ENCODE data around the gene UBASH3A. TPM values are rescaled to one million over a fixed set of nuclear protein-coding genes. Genes with fewer than 3 reads are reported as not detected.
"Not testable (repeated sequence)": the region's sequence is repeated elsewhere in the genome, so short reads cannot be mapped to it uniquely, and the experiment has no call there.

The UBASH3A gene
- total RNA-seq, 1 donor from 2014 or later = not detected

GRCh38 chr21:42407476-42407875, 3.8 kb downstream of the UBASH3A start:
- TF ChIP-seq, protein P1, sequence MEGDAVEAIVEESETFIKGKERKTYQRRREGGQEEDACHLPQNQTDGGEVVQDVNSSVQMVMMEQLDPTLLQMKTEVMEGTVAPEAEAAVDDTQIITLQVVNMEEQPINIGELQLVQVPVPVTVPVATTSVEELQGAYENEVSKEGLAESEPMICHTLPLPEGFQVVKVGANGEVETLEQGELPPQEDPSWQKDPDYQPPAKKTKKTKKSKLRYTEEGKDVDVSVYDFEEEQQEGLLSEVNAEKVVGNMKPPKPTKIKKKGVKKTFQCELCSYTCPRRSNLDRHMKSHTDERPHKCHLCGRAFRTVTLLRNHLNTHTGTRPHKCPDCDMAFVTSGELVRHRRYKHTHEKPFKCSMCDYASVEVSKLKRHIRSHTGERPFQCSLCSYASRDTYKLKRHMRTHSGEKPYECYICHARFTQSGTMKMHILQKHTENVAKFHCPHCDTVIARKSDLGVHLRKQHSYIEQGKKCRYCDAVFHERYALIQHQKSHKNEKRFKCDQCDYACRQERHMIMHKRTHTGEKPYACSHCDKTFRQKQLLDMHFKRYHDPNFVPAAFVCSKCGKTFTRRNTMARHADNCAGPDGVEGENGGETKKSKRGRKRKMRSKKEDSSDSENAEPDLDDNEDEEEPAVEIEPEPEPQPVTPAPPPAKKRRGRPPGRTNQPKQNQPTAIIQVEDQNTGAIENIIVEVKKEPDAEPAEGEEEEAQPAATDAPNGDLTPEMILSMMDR (conservative IDR thresholded peaks at IDR 0.05) = no peak
- H3K4me3 Mint-ChIP-seq = no peak overlapping the region

GRCh38 chr21:42408718-42409117, 5.0 kb downstream of the UBASH3A start:
- H3K36me3 Mint-ChIP-seq (ENCODE audit: low read depth); H3K9me3 Mint-ChIP-seq; H3K4me3 Mint-ChIP-seq; H3K27ac Mint-ChIP-seq (ENCODE audit: unreplicated experiment); DNase-seq (ENCODE audit: low read depth, low spot score); H3K27me3 Mint-ChIP-seq (ENCODE audit: low read depth): not testable (repeated sequence)
- peaks cover 15% of the 10 kb centered on the region for H3K4me1 Mint-ChIP-seq

More at GRCh38 chr21:42407476-42407875, 3.8 kb downstream of the UBASH3A start:
- Mint-ChIP-seq H3K36me3 (ENCODE audit: low read depth) (no peaks in the 10 kb centered on the region), H3K9me3 (no peaks in the 10 kb centered on the region), H3K27me3 (ENCODE audit: low read depth) (no peaks in the 10 kb centered on the region), H3K4me1 (peaks cover 18% of the 10 kb centered on the region), H3K27ac (ENCODE audit: unreplicated experiment) (no peak overlapping the region)
- DNase-seq (ENCODE audit: low read depth, low spot score) = no peak

DNA sequence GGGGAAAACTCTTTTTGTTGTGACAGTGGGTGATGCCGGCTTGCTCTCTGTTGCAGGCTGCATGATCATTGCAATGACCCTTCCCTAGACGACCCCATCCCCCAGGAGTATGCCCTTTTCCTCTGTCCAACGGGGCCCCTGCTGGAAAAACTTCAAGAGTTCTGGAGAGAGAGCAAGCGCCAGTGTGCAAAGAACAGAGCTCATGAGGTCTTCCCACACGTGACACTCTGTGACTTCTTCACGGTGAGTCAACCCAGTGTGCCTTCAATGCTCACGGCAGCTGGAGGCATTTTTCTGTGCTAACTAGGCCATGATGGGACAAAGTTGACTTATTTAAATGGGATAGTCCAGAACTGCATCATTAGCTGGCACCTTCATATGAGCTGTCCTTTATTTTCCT, 5.7 kb downstream of the UBASH3A start:
- no peak for DNase-seq (ENCODE audit: low read depth, low spot score)
- H3K27ac Mint-ChIP-seq (ENCODE audit: unreplicated experiment) = no peak overlapping the region
- H3K9me3 Mint-ChIP-seq = no peaks in the 10 kb centered on the region
- no peaks in the 10 kb centered on the region for H3K36me3 Mint-ChIP-seq (ENCODE audit: low read depth)
- H3K4me3 Mint-ChIP-seq = no peak overlapping the region
- H3K4me1 Mint-ChIP-seq = peaks cover 20% of the 10 kb centered on the region
- TF ChIP-seq, protein P1 (conservative IDR thresholded peaks at IDR 0.05) = no peak
- H3K27me3 Mint-ChIP-seq (ENCODE audit: low read depth) = no peaks in the 10 kb centered on the region

DNA sequence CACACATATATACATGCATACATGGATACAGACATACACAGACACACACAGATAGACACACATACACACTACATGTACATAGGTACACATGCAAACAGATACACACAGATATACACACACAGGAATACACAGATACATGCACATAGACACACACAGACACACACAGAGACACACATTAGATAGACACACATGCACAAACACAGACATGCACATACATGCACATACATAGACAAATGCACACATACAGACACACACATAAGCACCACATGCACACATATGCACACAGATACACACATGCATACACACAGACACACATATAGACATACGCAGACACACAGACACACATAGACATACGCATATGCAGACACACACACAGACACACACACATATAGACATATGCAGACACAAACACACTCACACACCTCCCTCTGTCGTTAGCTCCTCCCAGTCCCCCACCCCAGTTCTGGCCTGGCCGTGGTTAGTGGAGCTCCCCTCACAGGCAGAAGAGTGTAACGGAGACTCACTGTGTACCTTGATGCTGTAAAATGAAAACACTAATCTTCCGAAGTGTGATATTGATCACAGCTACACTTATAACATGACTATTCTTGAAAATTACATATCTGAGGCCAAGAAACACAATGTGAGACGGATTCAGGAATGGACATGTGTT, 7.6 kb downstream of the UBASH3A start:
- Mint-ChIP-seq H3K4me1 (peaks cover 10% of the 10 kb centered on the region), H3K27me3 (ENCODE audit: low read depth) (no peaks in the 10 kb centered on the region), H3K36me3 (ENCODE audit: low read depth) (no peaks in the 10 kb centered on the region), H3K27ac (ENCODE audit: unreplicated experiment) (no peak overlapping the region), H3K9me3 (no peaks in the 10 kb centered on the region), H3K4me3 (no peak overlapping the region)
- no peak for DNase-seq (ENCODE audit: low read depth, low spot score)
- TF ChIP-seq, protein P1 (conservative IDR thresholded peaks at IDR 0.05) = no peak

DNA sequence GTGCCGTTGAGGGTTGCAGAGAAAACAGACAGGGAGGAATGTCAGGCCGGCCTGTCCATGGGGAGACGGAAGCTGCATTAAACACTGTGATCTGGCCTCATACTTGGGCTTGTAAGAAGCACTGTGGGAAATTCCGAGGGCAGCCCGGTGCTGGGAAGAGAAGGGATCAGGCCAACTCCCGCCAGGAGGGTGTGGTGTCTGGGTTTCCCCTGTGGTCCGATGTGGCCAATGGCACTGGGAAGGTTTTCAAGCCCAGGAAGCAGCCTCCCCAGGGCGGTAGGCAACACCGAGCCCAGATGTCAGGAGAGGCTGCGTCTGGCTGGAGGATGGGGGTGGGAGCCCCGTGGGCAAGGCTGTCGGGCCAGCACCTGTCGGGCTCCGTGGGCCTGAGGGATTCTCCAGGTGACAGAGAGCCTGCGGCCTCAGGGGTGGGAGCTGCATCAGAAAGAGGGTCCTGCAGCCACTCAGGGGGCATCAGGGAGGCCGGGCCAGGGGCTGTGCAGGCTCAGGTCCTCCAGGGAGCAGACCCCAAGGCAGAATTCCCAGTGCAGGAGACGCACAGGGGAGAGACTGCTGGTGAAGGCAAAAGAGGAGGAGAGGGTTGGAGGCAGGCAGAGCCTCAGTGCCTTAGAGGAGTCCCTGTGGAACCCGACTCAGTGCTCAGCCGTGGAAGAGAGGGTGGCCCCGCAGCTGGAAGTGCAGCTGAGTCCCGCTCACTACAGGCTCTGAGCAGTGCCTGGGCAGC, 8.4 kb downstream of the UBASH3A start:
- Mint-ChIP-seq H3K27me3 (ENCODE audit: low read depth) (no peaks in the 10 kb centered on the region), H3K27ac (ENCODE audit: unreplicated experiment) (no peak overlapping the region), H3K4me1 (peaks cover 10% of the 10 kb centered on the region), H3K9me3 (no peaks in the 10 kb centered on the region), H3K4me3 (no peak overlapping the region), H3K36me3 (ENCODE audit: low read depth) (no peaks in the 10 kb centered on the region)
- DNase-seq (ENCODE audit: low read depth, low spot score) = no peak
- TF ChIP-seq, protein P1 (conservative IDR thresholded peaks at IDR 0.05) = no peak

GRCh38 chr21:42412636-42412933, 8.9 kb downstream of the UBASH3A start:
- H3K27ac Mint-ChIP-seq (ENCODE audit: unreplicated experiment) = no peak overlapping the region
- no peaks in the 10 kb centered on the region for H3K9me3 Mint-ChIP-seq
- H3K36me3 Mint-ChIP-seq (ENCODE audit: low read depth) = no peaks in the 10 kb centered on the region
- no peaks in the 10 kb centered on the region for H3K27me3 Mint-ChIP-seq (ENCODE audit: low read depth)
- peaks cover 10% of the 10 kb centered on the region for H3K4me1 Mint-ChIP-seq
- TF ChIP-seq, protein P1 (conservative IDR thresholded peaks at IDR 0.05) = no peak
- no peak for DNase-seq (ENCODE audit: low read depth, low spot score)
- H3K4me3 Mint-ChIP-seq = no peak overlapping the region
